ENCODE measurements around the gene OVCH2. TPM values are rescaled to one million over a fixed set of nuclear protein-coding genes. Genes with fewer than 3 reads are reported as not detected.

Gene OVCH2
- total RNA-seq, 2 experiments from 2014 or later, result not detected

DNA sequence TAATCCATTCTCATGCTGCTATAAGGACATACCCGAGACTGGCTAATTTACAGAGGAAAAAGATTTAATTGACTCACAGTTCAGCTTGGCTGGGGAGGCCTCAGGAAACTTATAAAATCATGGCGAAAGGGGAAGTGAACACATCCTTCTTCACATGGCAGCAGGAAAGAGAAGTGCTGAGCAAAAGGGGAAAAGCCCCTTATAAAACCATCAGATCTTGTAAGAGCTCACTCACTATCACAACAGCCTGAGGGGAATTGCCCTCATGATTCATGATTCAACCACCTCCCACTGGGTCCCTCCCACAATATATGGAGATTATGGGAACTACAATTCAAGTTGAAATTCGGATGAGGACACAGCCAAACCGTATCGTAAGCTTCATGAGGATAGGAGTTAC, 29.2 kb downstream of the OVCH2 start:
- peaks cover 11% of the 10 kb centered on the region for H3K4me1 Mint-ChIP-seq (ENCODE audit: low read depth)
- Histone ChIP-seq H3K27me3 (ENCODE audit: control insufficient read depth in 1 of 2, insufficient read depth in 2 of 2, low read length in 2 of 2) (peaks cover 30 to 68% of the 10 kb centered on the region in 2 experiments), H3K4me1 (ENCODE audit: insufficient read depth, low read length) (peaks cover 15% of the 10 kb centered on the region), H3K36me3 (ENCODE audit: insufficient read depth, low read length) (no peaks in the 10 kb centered on the region), H3K9me3 (ENCODE audit: control insufficient read depth in 1 of 2, insufficient read depth in 1 of 2, low read length in 2 of 2) (peaks cover 0 to 7% of the 10 kb centered on the region in 2 experiments), H3K27ac (ENCODE audit: low read depth in 1 of 2, low read length in 2 of 2) (no peak overlapping the region), H3K4me3 (ENCODE audit: low read length) (no peak overlapping the region)
- no peaks in the 10 kb centered on the region for H3K36me3 Mint-ChIP-seq (ENCODE audit: low read depth)
- POLR2A ChIA-PET, result interaction anchor here (0.7 kb wide), 1 partner anchor 16 kb away, joined by 3 read pairs; no protein-coding TSS in a partner anchor
- no peaks in the 10 kb centered on the region for H3K9me3 Mint-ChIP-seq
- ATAC-seq (ENCODE audit: poor library complexity), result no peak
- H3K27ac Mint-ChIP-seq, result no peak overlapping the region
- H3K27me3 Mint-ChIP-seq, result peaks cover 81% of the 10 kb centered on the region
- CTCF ChIA-PET, result interaction anchor here (0.9 to 1.7 kb wide), 2 partner anchors 10 to 12 kb away, joined by 3 to 5 read pairs; no protein-coding TSS in a partner anchor
- H3K4me3 Mint-ChIP-seq, result no peak overlapping the region
- peak in 2 of 14 experiments; percentile 22 to 46 for DNase-seq
- TF ChIP-seq, protein P1, sequence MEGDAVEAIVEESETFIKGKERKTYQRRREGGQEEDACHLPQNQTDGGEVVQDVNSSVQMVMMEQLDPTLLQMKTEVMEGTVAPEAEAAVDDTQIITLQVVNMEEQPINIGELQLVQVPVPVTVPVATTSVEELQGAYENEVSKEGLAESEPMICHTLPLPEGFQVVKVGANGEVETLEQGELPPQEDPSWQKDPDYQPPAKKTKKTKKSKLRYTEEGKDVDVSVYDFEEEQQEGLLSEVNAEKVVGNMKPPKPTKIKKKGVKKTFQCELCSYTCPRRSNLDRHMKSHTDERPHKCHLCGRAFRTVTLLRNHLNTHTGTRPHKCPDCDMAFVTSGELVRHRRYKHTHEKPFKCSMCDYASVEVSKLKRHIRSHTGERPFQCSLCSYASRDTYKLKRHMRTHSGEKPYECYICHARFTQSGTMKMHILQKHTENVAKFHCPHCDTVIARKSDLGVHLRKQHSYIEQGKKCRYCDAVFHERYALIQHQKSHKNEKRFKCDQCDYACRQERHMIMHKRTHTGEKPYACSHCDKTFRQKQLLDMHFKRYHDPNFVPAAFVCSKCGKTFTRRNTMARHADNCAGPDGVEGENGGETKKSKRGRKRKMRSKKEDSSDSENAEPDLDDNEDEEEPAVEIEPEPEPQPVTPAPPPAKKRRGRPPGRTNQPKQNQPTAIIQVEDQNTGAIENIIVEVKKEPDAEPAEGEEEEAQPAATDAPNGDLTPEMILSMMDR (IDR thresholded peaks at IDR 0.05), result no peak
- intact Hi-C loops (cut with DNase I, micrococcal nuclease), result no loop called here

DNA sequence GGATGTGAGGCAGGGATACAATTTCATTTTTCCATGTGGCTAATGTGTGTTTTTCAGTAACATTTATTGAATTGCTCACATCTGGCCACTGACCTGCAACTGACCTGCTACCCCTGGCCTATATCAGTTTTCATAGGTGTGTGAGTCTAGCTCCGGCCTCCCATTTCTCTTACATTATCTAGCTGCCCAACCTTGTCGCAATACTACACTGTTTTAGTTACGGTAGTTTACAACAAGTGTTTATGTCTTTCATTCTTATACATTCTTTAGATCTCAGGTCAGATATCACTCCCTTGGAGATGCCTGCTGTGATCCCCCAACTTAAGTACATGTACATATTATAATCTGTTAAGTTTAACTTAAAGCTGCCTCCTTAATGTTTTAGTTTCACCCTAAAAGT, 30.6 kb downstream of the OVCH2 start:
- no peak for ATAC-seq (ENCODE audit: poor library complexity)

DNA sequence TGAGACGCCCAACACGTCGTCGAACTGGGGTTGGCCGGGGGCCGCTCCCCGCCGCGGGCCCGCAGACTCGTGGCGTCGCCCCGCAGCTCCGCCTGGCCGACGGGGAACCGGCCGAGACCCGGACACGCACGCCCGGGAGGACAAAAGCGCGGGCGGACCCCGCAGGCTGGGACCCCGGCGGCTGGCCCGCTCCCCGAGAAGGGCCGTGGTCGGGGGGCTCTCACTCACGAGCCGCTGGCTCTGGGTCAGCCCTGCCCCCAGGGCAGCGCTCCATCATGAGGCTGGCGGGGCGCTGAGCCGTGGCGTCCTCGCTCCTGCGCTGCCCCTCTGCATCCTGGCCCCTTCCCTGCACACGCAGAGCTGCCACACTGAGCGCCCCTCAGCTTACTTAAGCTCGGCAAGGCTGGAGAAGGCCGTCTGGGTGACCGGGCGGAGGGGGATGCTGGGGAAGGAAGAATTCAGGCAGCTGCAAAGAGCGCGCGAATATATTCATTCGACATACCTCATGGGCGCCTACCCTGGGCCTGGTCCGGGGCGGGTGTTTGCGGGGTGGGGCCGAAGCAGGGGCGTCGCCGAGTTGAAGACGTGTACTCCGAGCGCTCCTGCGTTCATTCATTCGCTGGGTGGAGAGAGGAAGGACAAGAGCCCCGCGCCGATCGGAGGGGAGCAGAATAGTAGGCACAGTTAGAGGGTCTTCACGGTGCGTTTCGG, 32.4 kb downstream of the OVCH2 start:
- H3K36me3 ChIP-seq (ENCODE audit: insufficient read depth, low read length), result no peaks in the 10 kb centered on the region
- H3K27ac ChIP-seq (ENCODE audit: low read depth in 1 of 2, low read length in 2 of 2), result no peak overlapping the region
- POLR2A ChIA-PET, result no interaction called here
- intact Hi-C loops (cut with DNase I, micrococcal nuclease), result no loop called here
- DNase-seq (peak in 3 of 14 experiments; percentile 3 to 21 (median 12)), ATAC-seq (ENCODE audit: poor library complexity) (peak; percentile 59)
- H3K4me1 ChIP-seq (ENCODE audit: insufficient read depth, low read length), result peaks cover 15% of the 10 kb centered on the region
- Mint-ChIP-seq H3K36me3 (ENCODE audit: low read depth) (no peaks in the 10 kb centered on the region), H3K9me3 (no peaks in the 10 kb centered on the region), H3K4me1 (ENCODE audit: low read depth) (peaks cover 11% of the 10 kb centered on the region), H3K27ac (no peak overlapping the region), H3K4me3 (peak overlapping the region; percentile 84), H3K27me3 (peaks cover 75% of the 10 kb centered on the region)
- CTCF ChIA-PET, result no interaction called here
- H3K27me3 ChIP-seq (ENCODE audit: control insufficient read depth in 1 of 2, insufficient read depth in 2 of 2, low read length in 2 of 2), result peaks cover 39 to 59% of the 10 kb centered on the region in 2 experiments
- TF ChIP-seq, protein P1 (IDR thresholded peaks at IDR 0.05), result no peak
- H3K4me3 ChIP-seq (ENCODE audit: low read length), result peak overlapping the region; percentile 41
- H3K9me3 ChIP-seq (ENCODE audit: control insufficient read depth in 1 of 2, insufficient read depth in 1 of 2, low read length in 2 of 2), result peaks cover 0 to 7% of the 10 kb centered on the region in 2 experiments

More for the DNA sequence above, 30.6 kb downstream of the OVCH2 start:
- Histone ChIP-seq H3K36me3 (ENCODE audit: insufficient read depth, low read length) (no peaks in the 10 kb centered on the region), H3K27ac (ENCODE audit: low read depth in 1 of 2, low read length in 2 of 2) (no peak overlapping the region), H3K9me3 (ENCODE audit: control insufficient read depth in 1 of 2, insufficient read depth in 1 of 2, low read length in 2 of 2) (peaks cover 0 to 7% of the 10 kb centered on the region in 2 experiments), H3K27me3 (ENCODE audit: control insufficient read depth in 1 of 2, insufficient read depth in 2 of 2, low read length in 2 of 2) (peaks cover 39 to 71% of the 10 kb centered on the region in 2 experiments), H3K4me1 (ENCODE audit: insufficient read depth, low read length) (peaks cover 15% of the 10 kb centered on the region), H3K4me3 (ENCODE audit: low read length) (no peak overlapping the region)
- no peaks in the 10 kb centered on the region for H3K9me3 Mint-ChIP-seq
- peaks cover 11% of the 10 kb centered on the region for H3K4me1 Mint-ChIP-seq (ENCODE audit: low read depth)
- intact Hi-C loops (cut with DNase I, micrococcal nuclease), result no loop called here
- H3K4me3 Mint-ChIP-seq, result no peak overlapping the region
- CTCF ChIA-PET, result no interaction called here
- no peak overlapping the region for H3K27ac Mint-ChIP-seq
- H3K36me3 Mint-ChIP-seq (ENCODE audit: low read depth), result no peaks in the 10 kb centered on the region
- H3K27me3 Mint-ChIP-seq, result peaks cover 88% of the 10 kb centered on the region
- TF ChIP-seq, protein P1 (IDR thresholded peaks at IDR 0.05), result no peak
- POLR2A ChIA-PET, result no interaction called here
- DNase-seq, result no peak
